ENCODE data around the gene VMA21.
A peak's percentile ranks its signal among the peaks of the same experiment; 100 is the strongest.

Gene VMA21

GRCh38 chrX:151396825-151397740, at the start of gene VMA21:
TSS of gene VMA21 (plus strand) at chrX:151397206. CDS start at chrX:151397309, 103 bp downstream.
- DNase-seq (ENCODE audit: low read depth) = peak; percentile 31

- DNase-seq (ENCODE audit: low read depth) = no peak
Observed at GRCh38 chrX:151359341-151359740, 37.7 kb upstream of the VMA21 start.

GRCh38 chrX:151359931-151360871, 36.8 kb upstream of the VMA21 start:
- no peak for DNase-seq (ENCODE audit: low read depth)

- DNase-seq (ENCODE audit: low read depth) = no peak
Observed at GRCh38 chrX:151363316-151363715, 33.7 kb upstream of the VMA21 start.

GRCh38 chrX:151365579-151365978, 31.4 kb upstream of the VMA21 start:
- no peak for DNase-seq (ENCODE audit: low read depth)

GRCh38 chrX:151370906-151371305, 26.1 kb upstream of the VMA21 start:
- DNase-seq (ENCODE audit: low read depth) = no peak

- no peak for DNase-seq (ENCODE audit: low read depth)
Observed at GRCh38 chrX:151384807-151385206, 12.2 kb upstream of the VMA21 start.

GRCh38 chrX:151386838-151387459, 10.1 kb upstream of the VMA21 start:
- DNase-seq (ENCODE audit: low read depth) = no peak

- no peak for DNase-seq (ENCODE audit: low read depth)
Observed at GRCh38 chrX:151391722-151392121, 5.3 kb upstream of the VMA21 start.

- no peak for DNase-seq (ENCODE audit: low read depth)
Observed at GRCh38 chrX:151393514-151393913, 3.5 kb upstream of the VMA21 start.

GRCh38 chrX:151396042-151396824, 773 bp upstream of the VMA21 start:
- peak; percentile 36 for DNase-seq (ENCODE audit: low read depth)

- no peak for DNase-seq (ENCODE audit: low read depth)
Observed at GRCh38 chrX:151397741-151398070, 700 bp downstream of the VMA21 start.

GRCh38 chrX:151398346-151398745, 1.3 kb downstream of the VMA21 start:
- no peak for DNase-seq (ENCODE audit: low read depth)

GRCh38 chrX:151402719-151403390, 5.8 kb downstream of the VMA21 start:
- no peak for DNase-seq (ENCODE audit: low read depth)

- no peak for DNase-seq (ENCODE audit: low read depth)
Observed at GRCh38 chrX:151416579-151416978, 19.6 kb downstream of the VMA21 start.

GRCh38 chrX:151419782-151420181, 22.8 kb downstream of the VMA21 start:
- no peak for DNase-seq (ENCODE audit: low read depth)

GRCh38 chrX:151424505-151424904, 27.5 kb downstream of the VMA21 start:
- no peak for DNase-seq (ENCODE audit: low read depth)

GRCh38 chrX:151448509-151448908, 51.5 kb downstream of the VMA21 start:
- no peak for DNase-seq (ENCODE audit: low read depth)

GRCh38 chrX:151458824-151459223, 61.8 kb downstream of the VMA21 start:
- peak; percentile 0 for DNase-seq (ENCODE audit: low read depth)
